GM12875 (cell line): Measurements from ENCODE around the gene BMI1.

Experiments
- H3K4me3 ChIP-seq: one replicate; pipeline ENCODE4 v1.5.1; 2011; ENCODE audit warnings: low read depth, low read length, control low read depth
- TF ChIP-seq, protein P1 (sequence below): IDR thresholded peaks from 2 replicates; pipeline ENCODE4 v1.5.1; 2011; ENCODE audit warnings: low read depth, mild to moderate bottlenecking, control low read depth, inconsistent platforms, low read length, moderate library complexity, borderline replicate concordance; ENCODE audit not compliant: insufficient read depth

BMI1 gene

DNA sequence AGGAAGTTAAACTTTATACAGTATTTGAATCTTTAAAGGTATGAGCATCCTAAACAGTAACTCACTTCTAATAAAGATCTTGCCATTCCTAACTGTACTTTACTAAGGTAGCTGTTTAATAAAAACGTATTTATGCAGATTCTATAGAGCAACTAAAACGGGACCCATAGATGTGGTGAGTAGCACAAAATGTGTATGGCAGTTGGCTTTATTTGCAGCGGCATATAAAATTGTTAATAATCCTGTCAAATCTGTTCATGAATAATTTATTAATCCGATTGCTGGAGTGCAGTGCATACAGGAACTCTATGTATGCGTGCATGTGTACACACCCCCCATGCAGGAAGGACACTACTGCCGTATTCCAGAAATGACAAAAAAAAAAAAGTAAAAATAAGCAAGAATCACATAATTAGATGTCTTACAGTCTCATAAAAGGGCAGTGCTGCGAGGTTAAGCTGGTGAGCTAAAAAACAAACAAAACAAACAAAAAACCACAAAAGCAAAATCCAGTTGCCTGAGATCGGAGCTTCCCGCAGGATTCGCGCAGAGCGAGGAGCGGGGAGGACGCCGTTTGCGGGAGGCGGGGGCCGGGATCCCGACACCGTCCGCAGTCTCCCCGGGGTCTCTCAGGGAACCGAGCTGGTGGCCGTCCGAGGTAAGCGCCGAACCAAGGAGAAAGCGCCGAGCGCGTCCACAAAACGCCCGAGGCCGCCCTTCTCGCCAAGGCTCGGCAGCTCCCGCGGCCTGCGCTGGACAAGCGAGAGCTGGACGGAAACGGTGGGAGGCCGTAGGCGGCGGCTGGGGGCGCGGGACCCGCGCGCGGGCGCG lies 5.2 kb upstream of the BMI1 start:
- TF ChIP-seq, protein P1, sequence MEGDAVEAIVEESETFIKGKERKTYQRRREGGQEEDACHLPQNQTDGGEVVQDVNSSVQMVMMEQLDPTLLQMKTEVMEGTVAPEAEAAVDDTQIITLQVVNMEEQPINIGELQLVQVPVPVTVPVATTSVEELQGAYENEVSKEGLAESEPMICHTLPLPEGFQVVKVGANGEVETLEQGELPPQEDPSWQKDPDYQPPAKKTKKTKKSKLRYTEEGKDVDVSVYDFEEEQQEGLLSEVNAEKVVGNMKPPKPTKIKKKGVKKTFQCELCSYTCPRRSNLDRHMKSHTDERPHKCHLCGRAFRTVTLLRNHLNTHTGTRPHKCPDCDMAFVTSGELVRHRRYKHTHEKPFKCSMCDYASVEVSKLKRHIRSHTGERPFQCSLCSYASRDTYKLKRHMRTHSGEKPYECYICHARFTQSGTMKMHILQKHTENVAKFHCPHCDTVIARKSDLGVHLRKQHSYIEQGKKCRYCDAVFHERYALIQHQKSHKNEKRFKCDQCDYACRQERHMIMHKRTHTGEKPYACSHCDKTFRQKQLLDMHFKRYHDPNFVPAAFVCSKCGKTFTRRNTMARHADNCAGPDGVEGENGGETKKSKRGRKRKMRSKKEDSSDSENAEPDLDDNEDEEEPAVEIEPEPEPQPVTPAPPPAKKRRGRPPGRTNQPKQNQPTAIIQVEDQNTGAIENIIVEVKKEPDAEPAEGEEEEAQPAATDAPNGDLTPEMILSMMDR: no peak
- H3K4me3 ChIP-seq: peak overlapping the region; percentile 95

DNA sequence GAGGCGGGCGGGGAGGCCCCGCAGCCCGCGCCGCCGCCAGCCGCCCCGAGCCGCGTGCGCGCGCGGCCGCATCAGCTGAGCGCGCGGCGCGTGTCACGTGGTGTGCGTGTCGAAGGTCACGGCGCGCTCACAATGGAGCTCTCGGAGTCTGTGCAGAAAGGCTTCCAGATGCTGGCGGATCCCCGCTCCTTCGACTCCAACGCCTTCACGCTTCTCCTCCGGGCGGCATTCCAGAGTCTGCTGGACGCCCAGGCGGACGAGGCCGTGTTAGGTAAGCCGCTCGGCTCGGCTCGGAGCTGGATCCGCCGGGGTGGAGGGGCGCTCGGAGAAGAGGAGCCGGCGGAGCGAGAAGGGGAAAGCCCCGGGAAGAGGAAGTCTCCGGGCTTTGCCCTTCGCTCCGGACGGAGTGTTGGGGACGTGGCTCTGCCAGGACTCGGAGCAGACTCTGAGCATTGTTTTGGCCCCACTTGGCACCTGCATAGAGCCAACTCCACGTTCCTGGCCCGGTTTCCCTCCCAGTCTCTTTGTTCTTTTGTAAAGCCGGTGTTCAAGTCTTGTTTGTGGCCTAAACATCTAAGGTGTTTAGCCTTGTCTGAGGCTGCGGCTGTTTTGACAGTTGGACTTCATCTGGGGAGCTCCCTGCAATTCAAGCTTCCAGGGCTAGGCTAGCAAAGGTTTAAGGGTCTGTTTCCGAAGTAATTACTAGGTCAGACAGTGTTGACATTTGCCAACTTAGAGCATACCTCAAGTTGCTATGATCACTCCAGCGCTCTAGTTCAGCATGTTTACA lies 4.4 kb upstream of the BMI1 start, which contains the start of gene COMMD3:
COMMD3 (plus strand) TSS at position 103 of the 790 bp plus-strand sequence; CDS start at position 133, 30 bp downstream.
- peak within 1 kb of the TSS; percentile 95 for H3K4me3 ChIP-seq
- TF ChIP-seq, protein P1: no peak

DNA sequence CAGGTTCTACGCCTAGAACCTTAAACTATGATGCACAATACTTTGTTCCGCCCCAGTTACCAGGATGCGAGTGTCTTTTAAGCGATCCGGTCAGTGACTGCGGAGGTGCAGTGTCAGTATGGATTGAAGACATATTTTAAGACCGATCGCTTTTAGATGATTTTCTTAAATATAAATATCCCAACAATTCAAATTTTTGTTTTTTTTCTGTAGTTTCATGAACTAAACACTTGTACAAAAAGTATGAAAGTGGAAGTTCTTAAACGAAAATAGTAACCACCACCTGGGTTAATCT lies 3.9 kb upstream of the BMI1 start:
- TF ChIP-seq, protein P1: no peak
- H3K4me3 ChIP-seq: peak overlapping the region; percentile 95

DNA sequence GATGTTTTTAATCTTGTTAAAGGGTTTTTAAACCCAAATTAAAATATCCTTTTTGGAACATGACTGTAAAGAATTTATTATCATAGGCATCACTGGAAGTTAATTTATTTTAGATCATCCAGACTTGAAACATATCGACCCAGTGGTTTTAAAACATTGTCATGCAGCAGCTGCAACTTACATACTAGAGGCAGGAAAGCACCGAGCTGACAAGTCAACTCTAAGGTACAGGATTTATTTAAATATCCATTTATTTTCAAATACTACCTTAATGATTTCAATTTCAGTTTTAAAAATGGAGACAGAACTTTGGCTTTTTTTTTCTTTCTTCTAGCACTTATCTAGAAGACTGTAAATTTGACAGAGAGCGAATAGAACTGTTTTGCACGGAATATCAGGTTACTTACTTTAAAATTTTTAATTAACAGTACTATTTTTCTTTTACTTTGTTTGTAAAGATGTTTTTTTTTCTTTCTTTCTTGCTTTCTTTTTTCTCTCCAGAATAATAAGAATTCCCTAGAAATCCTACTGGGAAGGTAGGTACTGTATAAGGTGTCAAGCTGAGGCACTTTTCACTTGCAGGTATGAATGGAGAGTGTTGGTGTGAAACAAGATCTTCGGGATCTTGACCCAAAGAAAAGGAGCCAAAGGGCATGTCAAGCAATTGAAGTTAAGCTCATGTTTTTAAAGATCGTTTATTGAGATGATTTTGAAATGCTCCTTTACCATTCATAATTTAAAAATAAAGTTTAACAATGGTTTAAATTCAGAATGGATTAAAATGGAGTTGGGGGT lies 2.9 kb upstream of the BMI1 start:
- TF ChIP-seq, protein P1: no peak
- H3K4me3 ChIP-seq: no peak overlapping the region

DNA sequence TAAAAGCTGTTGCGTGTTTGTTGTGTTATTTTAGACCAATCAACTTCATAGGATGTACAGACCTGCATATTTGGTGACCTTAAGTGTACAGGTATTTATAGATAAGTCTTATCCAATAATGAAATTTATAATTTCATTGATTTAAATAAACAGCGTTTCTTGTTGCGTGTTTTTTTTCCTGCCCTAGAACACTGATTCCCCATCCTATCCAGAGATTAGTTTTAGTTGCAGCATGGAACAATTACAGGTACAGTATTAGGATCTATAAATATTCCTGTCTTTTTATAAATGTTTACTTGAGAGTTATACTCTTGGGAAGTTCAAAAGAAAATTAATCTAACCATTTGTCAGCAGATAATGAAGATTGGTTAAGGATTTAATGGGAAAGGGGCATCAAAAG lies 2.1 kb upstream of the BMI1 start:
- no peak overlapping the region for H3K4me3 ChIP-seq
- TF ChIP-seq, protein P1: no peak

DNA sequence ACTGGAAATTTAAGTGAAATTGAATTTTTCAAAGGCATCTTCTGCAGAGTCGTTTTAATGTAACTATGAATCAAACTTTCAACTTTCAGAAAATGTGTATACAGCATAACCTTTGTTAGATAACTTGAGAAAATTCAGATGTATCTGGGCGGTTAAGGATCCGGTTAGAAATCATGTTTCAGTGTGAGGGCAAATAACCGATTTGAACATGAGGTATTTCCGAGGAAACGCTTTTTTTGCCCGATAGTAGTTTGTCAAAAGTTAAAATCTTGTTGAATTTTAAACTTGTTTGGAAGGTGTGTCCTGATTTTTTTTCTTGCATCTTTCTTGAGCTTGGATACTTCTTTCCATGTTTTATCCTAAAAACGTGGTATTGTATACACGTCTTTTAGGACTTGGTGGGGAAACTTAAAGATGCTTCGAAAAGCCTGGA lies 1.3 kb upstream of the BMI1 start:
- H3K4me3 ChIP-seq: no peak overlapping the region
- TF ChIP-seq, protein P1: no peak
